GM18873 (cell line): ENCODE measurements around the gene ZNF718.
"Not testable (repeated sequence)": the region's sequence is repeated elsewhere in the genome, so short reads cannot be mapped to it uniquely, and the experiment has no call there.

Source experiments
- ATAC-seq: cut with Tn5 transposase; IDR thresholded peaks from one replicate; pipeline ENCODE4 v1.9.1; 2021; ENCODE audit warnings: mild to moderate bottlenecking, moderate library complexity, moderate number of reproducible peaks; ENCODE audit not compliant: unreplicated experiment, low FRiP score

The ZNF718 gene

GRCh38 chr4:124275-125081, at the start of gene ZNF718:
TSS of gene ZNF718 (plus strand) at chr4:124501. CDS start at chr4:124671, 170 bp downstream.
- peak; percentile 100 for ATAC-seq

GRCh38 chr4:85951-86350, 38.4 kb upstream of the ZNF718 start:
- ATAC-seq = no peak

GRCh38 chr4:86559-87324, 37.6 kb upstream of the ZNF718 start:
- not testable (repeated sequence) for ATAC-seq

- no peak for ATAC-seq
Observed at GRCh38 chr4:98386-98785, 25.9 kb upstream of the ZNF718 start.

GRCh38 chr4:99863-100262, 24.4 kb upstream of the ZNF718 start:
- ATAC-seq = no peak

GRCh38 chr4:107083-107443, 17.2 kb upstream of the ZNF718 start:
- ATAC-seq = no peak

- ATAC-seq = no peak
Observed at GRCh38 chr4:107444-108429, 16.6 kb upstream of the ZNF718 start.

GRCh38 chr4:112771-113170, 11.5 kb upstream of the ZNF718 start:
- no peak for ATAC-seq

- ATAC-seq = no peak
Observed at GRCh38 chr4:113732-114131, 10.6 kb upstream of the ZNF718 start.

GRCh38 chr4:114149-114548, 10.2 kb upstream of the ZNF718 start:
- ATAC-seq = no peak

- no peak for ATAC-seq
Observed at GRCh38 chr4:116499-116898, 7.8 kb upstream of the ZNF718 start.

- no peak for ATAC-seq
Observed at GRCh38 chr4:120616-121015, 3.7 kb upstream of the ZNF718 start.

- no peak for ATAC-seq
Observed at GRCh38 chr4:121408-122084, 2.8 kb upstream of the ZNF718 start.

- not testable (repeated sequence) for ATAC-seq
Observed at GRCh38 chr4:123922-124274, 403 bp upstream of the ZNF718 start.

GRCh38 chr4:125091-125771, 930 bp downstream of the ZNF718 start:
- ATAC-seq = peak; percentile 2

- ATAC-seq = no peak
Observed at GRCh38 chr4:125833-126232, 1.5 kb downstream of the ZNF718 start.

GRCh38 chr4:132483-132882, 8.2 kb downstream of the ZNF718 start:
- ATAC-seq = no peak

GRCh38 chr4:138935-139334, 14.6 kb downstream of the ZNF718 start:
- ATAC-seq = no peak

GRCh38 chr4:139691-140090, 15.4 kb downstream of the ZNF718 start:
- no peak for ATAC-seq

GRCh38 chr4:146621-147020, 22.3 kb downstream of the ZNF718 start:
- ATAC-seq = no peak
